GM21786 (cell line): ENCODE results near the gene RASIP1.
A peak's percentile ranks its signal among the peaks of the same experiment; 100 is the strongest.
"Not testable (repeated sequence)": the region's sequence is repeated elsewhere in the genome, so short reads cannot be mapped to it uniquely, and the experiment has no call there.

Experiments used
- ATAC-seq: cut with Tn5 transposase; IDR thresholded peaks from one replicate; pipeline ENCODE4 v1.9.1; 2021; ENCODE audit not compliant: unreplicated experiment

RASIP1 gene

GRCh38 chr19:48735031-48735615 is 5.3 kb downstream of the RASIP1 start:
- ATAC-seq = no peak

GRCh38 chr19:48734625-48735024 is 5.8 kb downstream of the RASIP1 start:
- ATAC-seq = no peak

- no peak for ATAC-seq
Measured at GRCh38 chr19:48731452-48731851, 9.0 kb downstream of the RASIP1 start.

GRCh38 chr19:48728911-48729664 is 11.3 kb downstream of the RASIP1 start:
- ATAC-seq = no peak

GRCh38 chr19:48726556-48726955 is 13.9 kb downstream of the RASIP1 start:
- no peak for ATAC-seq

GRCh38 chr19:48724796-48725753 is 15.3 kb downstream of the RASIP1 start:
- ATAC-seq = no peak

GRCh38 chr19:48722196-48722708 is 18.2 kb downstream of the RASIP1 start:
- no peak for ATAC-seq

GRCh38 chr19:48720613-48721296 is 19.7 kb downstream of the RASIP1 start:
- peak; percentile 73 for ATAC-seq

- ATAC-seq = no peak
Measured at GRCh38 chr19:48720251-48720612, 20.2 kb downstream of the RASIP1 start.

GRCh38 chr19:48719263-48720171 is 20.9 kb downstream of the RASIP1 start, which contains the start of gene MAMSTR:
MAMSTR (minus strand) TSS chr19:48719725; CDS start chr19:48719031, 694 bp downstream.
- no peak for ATAC-seq

GRCh38 chr19:48718711-48719231 is 21.6 kb downstream of the RASIP1 start:
- no peak for ATAC-seq

GRCh38 chr19:48718106-48718505 is 22.3 kb downstream of the RASIP1 start:
- ATAC-seq = not testable (repeated sequence)

GRCh38 chr19:48716562-48717291 is 23.7 kb downstream of the RASIP1 start:
- no peak for ATAC-seq

- no peak for ATAC-seq
Measured at GRCh38 chr19:48715681-48716171, 24.7 kb downstream of the RASIP1 start.

GRCh38 chr19:48714759-48715675 is 25.4 kb downstream of the RASIP1 start:
- no peak for ATAC-seq

- peak; percentile 89 for ATAC-seq
Measured at GRCh38 chr19:48713864-48714755, 26.3 kb downstream of the RASIP1 start.
